Endothelial cell (in vitro differentiated cells): Measurements from ENCODE around the gene PADI4. TPM values are rescaled to one million over a fixed set of nuclear protein-coding genes. Genes with fewer than 3 reads are reported as not detected.

ENCODE experiments used
- DNase-seq: peaks from one replicate; pipeline ENCODE4 v3.0.0; 2021; ENCODE audit warnings: low spot score
- H3K27ac Mint-ChIP-seq: one replicate; pipeline ENCODE4 v1.8.0; 2021; ENCODE audit warnings: mixed read lengths, inconsistent platforms; ENCODE audit not compliant: unreplicated experiment
- H3K27me3 Mint-ChIP-seq: one replicate; pipeline ENCODE4 v1.8.0; 2021; ENCODE audit warnings: mild to moderate bottlenecking, moderate library complexity, mixed read lengths, inconsistent platforms; ENCODE audit not compliant: unreplicated experiment
- H3K36me3 Mint-ChIP-seq: one replicate; pipeline ENCODE4 v1.8.0; 2021; ENCODE audit warnings: mild to moderate bottlenecking, low read depth, mixed read lengths, inconsistent platforms; ENCODE audit not compliant: unreplicated experiment
- H3K4me1 Mint-ChIP-seq: one replicate; pipeline ENCODE4 v1.8.0; 2021; ENCODE audit warnings: mild to moderate bottlenecking, mixed read lengths, inconsistent platforms; ENCODE audit not compliant: unreplicated experiment
- H3K4me3 Mint-ChIP-seq: one replicate; pipeline ENCODE4 v1.8.0; 2021; ENCODE audit warnings: mild to moderate bottlenecking, mixed read lengths, inconsistent platforms; ENCODE audit not compliant: unreplicated experiment
- H3K9me3 Mint-ChIP-seq: one replicate; pipeline ENCODE4 v1.8.0; 2021; ENCODE audit warnings: mixed read lengths, inconsistent platforms; ENCODE audit not compliant: unreplicated experiment
- total RNA-seq: library from RNA; stranded (reverse); fragmentation: NEBNext Ultra II Directional; extraction: Animal tissue kit (Norgen Biotek cat#: 25700); gene quantifications from one replicate; pipeline ENCODE4 v1.2.1, GENCODE V29; 2021; ENCODE audit not compliant: unreplicated experiment
- TF ChIP-seq, protein P1 (sequence below): fragments of 200-600 bp; sonication (generic); IDR thresholded peaks from one replicate; pipeline ENCODE4 v1.5.0; 2021; ENCODE audit warnings: antibody characterized with exemption; ENCODE audit not compliant: unreplicated experiment

The PADI4 gene
- total RNA-seq, 1 donor from 2014 or later = not detected

GRCh38 chr1:17310068-17310640 is 2.2 kb downstream of the PADI4 start:
- Mint-ChIP-seq H3K4me1 (no peaks in the 10 kb centered on the region), H3K27ac (no peak overlapping the region), H3K36me3 (no peaks in the 10 kb centered on the region), H3K9me3 (no peaks in the 10 kb centered on the region), H3K27me3 (peaks cover 9% of the 10 kb centered on the region), H3K4me3 (peak overlapping the region; percentile 51)
- TF ChIP-seq, protein P1, sequence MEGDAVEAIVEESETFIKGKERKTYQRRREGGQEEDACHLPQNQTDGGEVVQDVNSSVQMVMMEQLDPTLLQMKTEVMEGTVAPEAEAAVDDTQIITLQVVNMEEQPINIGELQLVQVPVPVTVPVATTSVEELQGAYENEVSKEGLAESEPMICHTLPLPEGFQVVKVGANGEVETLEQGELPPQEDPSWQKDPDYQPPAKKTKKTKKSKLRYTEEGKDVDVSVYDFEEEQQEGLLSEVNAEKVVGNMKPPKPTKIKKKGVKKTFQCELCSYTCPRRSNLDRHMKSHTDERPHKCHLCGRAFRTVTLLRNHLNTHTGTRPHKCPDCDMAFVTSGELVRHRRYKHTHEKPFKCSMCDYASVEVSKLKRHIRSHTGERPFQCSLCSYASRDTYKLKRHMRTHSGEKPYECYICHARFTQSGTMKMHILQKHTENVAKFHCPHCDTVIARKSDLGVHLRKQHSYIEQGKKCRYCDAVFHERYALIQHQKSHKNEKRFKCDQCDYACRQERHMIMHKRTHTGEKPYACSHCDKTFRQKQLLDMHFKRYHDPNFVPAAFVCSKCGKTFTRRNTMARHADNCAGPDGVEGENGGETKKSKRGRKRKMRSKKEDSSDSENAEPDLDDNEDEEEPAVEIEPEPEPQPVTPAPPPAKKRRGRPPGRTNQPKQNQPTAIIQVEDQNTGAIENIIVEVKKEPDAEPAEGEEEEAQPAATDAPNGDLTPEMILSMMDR = no peak
- DNase-seq = no peak

DNA sequence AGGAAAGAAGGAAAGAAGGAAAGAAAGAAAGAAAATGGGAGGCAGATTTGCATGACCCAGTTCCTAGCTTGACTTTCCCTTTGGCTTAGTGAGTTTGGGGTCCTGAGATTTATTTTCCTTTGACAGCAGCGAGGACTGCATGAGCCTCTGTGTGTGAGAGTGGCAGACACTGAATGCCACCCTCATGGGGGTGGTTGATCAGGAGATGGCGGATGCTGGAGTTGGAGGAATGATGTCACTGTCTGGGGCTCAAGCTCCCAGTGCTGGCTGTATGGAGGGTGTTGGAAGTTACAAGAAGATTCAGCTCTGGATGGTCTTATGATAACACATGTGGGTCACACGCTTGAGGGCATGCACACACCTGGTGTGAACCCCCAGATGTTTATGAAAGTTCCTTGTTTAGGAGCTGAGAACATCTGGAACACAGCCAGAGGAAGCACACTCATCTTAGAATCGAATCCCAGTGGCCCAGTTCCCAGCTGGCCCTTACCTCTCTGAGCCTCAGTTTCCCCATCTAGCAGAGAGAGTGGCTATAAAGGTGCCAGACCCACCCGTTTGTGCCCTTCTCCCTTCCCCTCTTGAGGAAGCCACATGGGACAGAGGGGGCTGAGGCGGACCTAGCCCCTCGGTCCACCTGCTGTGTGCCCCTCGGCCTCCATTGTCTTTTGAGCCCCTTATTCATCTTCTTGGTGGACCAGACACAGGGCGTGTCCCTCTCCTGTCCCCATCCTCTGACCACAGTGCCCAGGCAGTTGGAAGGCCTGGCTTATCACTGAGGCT is 5.7 kb downstream of the PADI4 start:
- Mint-ChIP-seq H3K4me1 (no peaks in the 10 kb centered on the region), H3K4me3 (no peak overlapping the region), H3K36me3 (no peaks in the 10 kb centered on the region), H3K27ac (peak overlapping the region; percentile 67), H3K27me3 (peaks cover 11% of the 10 kb centered on the region), H3K9me3 (no peaks in the 10 kb centered on the region)
- TF ChIP-seq, protein P1 = no peak
- no peak for DNase-seq

- no peak overlapping the region for H3K27ac Mint-ChIP-seq
- DNase-seq = no peak
- no peaks in the 10 kb centered on the region for H3K9me3 Mint-ChIP-seq
- peaks cover 11% of the 10 kb centered on the region for H3K27me3 Mint-ChIP-seq
- no peaks in the 10 kb centered on the region for H3K4me1 Mint-ChIP-seq
- no peak overlapping the region for H3K4me3 Mint-ChIP-seq
- no peaks in the 10 kb centered on the region for H3K36me3 Mint-ChIP-seq
- TF ChIP-seq, protein P1 = no peak
Observed at GRCh38 chr1:17314491-17314971, 6.5 kb downstream of the PADI4 start.

DNA sequence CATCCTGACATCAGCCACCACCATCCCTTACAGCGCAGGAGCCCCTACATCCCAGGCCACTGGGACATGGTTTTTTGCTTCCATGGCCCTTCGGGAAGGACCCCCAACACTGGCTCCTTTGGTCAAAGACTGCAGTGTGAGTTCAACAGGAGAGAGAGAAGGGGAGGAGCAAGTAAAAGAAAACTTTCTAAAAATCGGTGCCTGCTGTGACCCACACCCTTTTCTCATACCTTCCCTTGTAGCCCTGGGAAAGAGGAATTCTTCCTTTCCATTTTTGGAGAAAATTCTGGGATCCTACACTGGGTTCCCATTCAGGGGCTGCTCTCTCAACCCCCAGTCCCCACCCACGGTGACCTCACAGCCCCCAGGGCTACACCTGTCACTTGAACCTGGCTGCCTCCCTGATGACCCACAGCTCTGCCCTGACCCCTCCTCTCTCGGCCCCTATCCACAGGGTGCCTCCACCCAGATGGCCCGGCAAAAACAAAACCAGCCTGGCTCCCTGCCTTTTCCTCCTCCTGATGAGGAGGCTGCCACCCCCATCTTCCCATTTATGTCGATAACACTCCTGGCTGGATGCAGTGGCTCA is 7.6 kb downstream of the PADI4 start:
- no peaks in the 10 kb centered on the region for H3K4me1 Mint-ChIP-seq
- no peak overlapping the region for H3K4me3 Mint-ChIP-seq
- TF ChIP-seq, protein P1 = no peak
- no peak for DNase-seq
- H3K36me3 Mint-ChIP-seq = no peaks in the 10 kb centered on the region
- no peaks in the 10 kb centered on the region for H3K9me3 Mint-ChIP-seq
- no peak overlapping the region for H3K27ac Mint-ChIP-seq
- H3K27me3 Mint-ChIP-seq = peaks cover 9% of the 10 kb centered on the region

- Mint-ChIP-seq H3K27me3 (peaks cover 14% of the 10 kb centered on the region), H3K27ac (no peak overlapping the region), H3K36me3 (no peaks in the 10 kb centered on the region), H3K4me1 (no peaks in the 10 kb centered on the region), H3K9me3 (no peaks in the 10 kb centered on the region), H3K4me3 (no peak overlapping the region)
- no peak for DNase-seq
- TF ChIP-seq, protein P1 = no peak
Observed at GRCh38 chr1:17316704-17317103, 8.7 kb downstream of the PADI4 start.
